Mesodermal cell (in vitro differentiated cells): ENCODE results near the gene INTS13.
"Not testable (repeated sequence)": the region's sequence is repeated elsewhere in the genome, so short reads cannot be mapped to it uniquely, and the experiment has no call there.

Experiments
- H3K27ac ChIP-seq: 2 replicates; pipeline ENCODE4 v1.7.0; 2013; ENCODE audit warnings: mild to moderate bottlenecking, low read depth, low read length, moderate library complexity; ENCODE audit not compliant: severe bottlenecking
- H3K36me3 ChIP-seq: 2 replicates; pipeline ENCODE4 v1.7.1; 2013; ENCODE audit warnings: mild to moderate bottlenecking, low read length, moderate library complexity; ENCODE audit not compliant: control insufficient read depth, insufficient read depth
- H3K4me1 ChIP-seq: one replicate; pipeline ENCODE4 v1.7.1; 2013; ENCODE audit warnings: mild to moderate bottlenecking, low read length; ENCODE audit not compliant: insufficient read depth, control insufficient read depth, poor library complexity, severe bottlenecking
- H3K4me3 ChIP-seq: 2 replicates; pipeline ENCODE4 v1.7.0; 2013; ENCODE audit warnings: low read length, control low read depth, mild to moderate bottlenecking; ENCODE audit not compliant: insufficient read depth, poor library complexity, severe bottlenecking; ENCODE audit errors: extremely low read depth
- H3K9me3 ChIP-seq: 2 replicates; pipeline ENCODE4 v1.7.1; 2013; ENCODE audit warnings: mild to moderate bottlenecking, low read length, moderate library complexity; ENCODE audit not compliant: control insufficient read depth
- WGBS, 2 experiments: methylation state at CpG; one replicate each; pipeline ENCODE4 v1.1.5; 2013; ENCODE audit warnings: missing lambda C conversion rate in 2 of 2; ENCODE audit not compliant: insufficient coverage in 2 of 2; 5-methylcytosine and 5-hydroxymethylcytosine counted together

Gene INTS13

GRCh38 chr12:26961391-26961790 lies 23.6 kb upstream of the INTS13 start:
- not testable (repeated sequence) for H3K9me3 ChIP-seq, H3K4me1 ChIP-seq, H3K4me3 ChIP-seq, H3K27ac ChIP-seq
- WGBS, 2 experiments = 91 to 95% methylated on average over 6 to 7 of the region's 7 CpGs
- H3K36me3 ChIP-seq = peaks cover 40% of the 10 kb centered on the region

DNA sequence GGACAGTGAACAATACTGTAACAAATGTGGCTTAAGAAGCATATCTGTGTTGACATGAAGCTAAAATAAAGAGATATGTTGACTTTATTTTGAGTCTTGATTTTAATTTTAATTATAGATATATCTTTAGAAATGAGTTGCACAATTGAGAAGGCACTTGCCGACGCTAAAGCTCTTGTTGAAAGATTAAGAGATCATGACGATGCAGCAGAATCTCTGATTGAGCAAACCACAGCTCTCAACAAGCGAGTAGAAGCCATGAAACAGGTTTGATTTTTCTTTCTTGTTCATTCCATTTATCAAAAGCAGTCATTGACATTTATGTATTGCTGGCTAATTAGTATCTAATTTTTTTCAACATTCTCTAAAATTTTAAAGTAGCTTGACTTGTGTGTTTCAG lies 16.2 kb upstream of the INTS13 start:
- Histone ChIP-seq H3K27ac (no peak overlapping the region), H3K36me3 (peaks cover 17% of the 10 kb centered on the region)
- 100% methylated on average over 3 to 4 of the region's 4 CpGs for WGBS, 2 experiments

DNA sequence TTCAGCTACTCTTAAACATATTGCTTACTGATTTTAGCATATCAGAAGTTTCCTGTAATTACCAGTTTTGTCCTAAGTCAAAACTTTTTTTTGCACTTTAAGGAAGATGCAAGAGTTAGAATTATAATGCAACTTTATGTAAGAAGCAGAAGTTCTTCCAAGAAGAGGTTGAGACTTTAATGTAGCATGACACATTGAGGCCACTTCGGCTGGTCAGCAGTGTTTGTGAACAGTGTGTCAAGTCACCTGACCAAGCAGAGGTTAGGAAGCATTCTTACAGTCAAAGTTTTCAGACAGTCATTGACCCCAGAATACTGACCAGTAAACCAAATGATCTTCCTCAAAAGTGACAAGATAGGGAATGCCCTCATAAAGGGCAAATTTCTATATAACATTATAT lies 15.7 kb upstream of the INTS13 start:
- H3K4me1 ChIP-seq = no peaks in the 10 kb centered on the region
- no peak overlapping the region for H3K4me3 ChIP-seq
- 73% methylated on average over 1 of the region's 1 CpG; no CpG with 5 or more reads in 1 of the 2 experiments for WGBS, 2 experiments
- H3K9me3 ChIP-seq = no peaks in the 10 kb centered on the region
- H3K36me3 ChIP-seq = peaks cover 19% of the 10 kb centered on the region
- no peak overlapping the region for H3K27ac ChIP-seq

More for the DNA sequence above, 16.2 kb upstream of the INTS13 start:
- H3K4me1 ChIP-seq = no peaks in the 10 kb centered on the region
- no peak overlapping the region for H3K4me3 ChIP-seq
- no peaks in the 10 kb centered on the region for H3K9me3 ChIP-seq

DNA sequence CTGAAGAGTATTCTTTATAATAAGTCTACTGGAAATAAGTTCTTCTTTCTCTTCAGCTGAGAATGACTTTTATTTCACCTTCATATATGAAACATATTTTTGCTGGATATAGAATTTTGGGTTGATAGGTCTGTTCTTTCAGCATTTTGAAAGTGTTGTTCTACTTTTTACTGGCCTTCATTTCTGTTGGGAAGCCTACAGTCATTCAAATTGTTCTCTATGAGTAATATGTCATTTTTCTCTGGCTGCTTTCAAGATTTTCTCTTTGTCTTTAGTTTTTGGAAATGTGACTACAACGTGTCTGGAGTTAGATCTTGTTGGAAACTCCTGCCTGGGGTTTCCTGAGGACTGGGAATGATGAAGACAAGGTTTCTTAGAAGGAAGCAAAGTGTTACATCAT lies 10.5 kb upstream of the INTS13 start:
- Histone ChIP-seq H3K27ac (no peak overlapping the region), H3K4me1 (no peaks in the 10 kb centered on the region)
- whole genome bisulfite sequencing, 2 experiments = 86% methylated on average over 1 of the region's 1 CpG; no CpG with 5 or more reads in 1 of the 2 experiments

DNA sequence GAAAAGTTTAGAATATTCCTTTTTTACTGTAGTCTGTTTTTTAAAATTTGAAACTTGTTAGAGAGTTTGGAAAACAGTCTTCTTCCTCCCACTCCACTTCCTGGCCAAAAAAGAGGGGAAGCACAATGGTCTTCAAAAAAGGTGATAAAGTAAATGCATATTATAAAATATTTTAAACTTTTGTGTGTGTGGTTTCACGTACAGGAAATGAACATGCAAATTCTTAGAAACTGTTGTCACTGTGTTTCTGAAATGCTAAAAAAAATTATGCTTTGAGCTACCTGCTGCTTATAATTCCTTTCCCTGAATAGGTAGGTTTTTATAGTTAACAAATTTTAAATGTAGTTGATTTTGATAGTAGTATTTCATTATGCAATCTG lies 3.4 kb upstream of the INTS13 start:
- 100% methylated on average over 1 of the region's 1 CpG; no CpG with 5 or more reads in 1 of the 2 experiments for whole genome bisulfite sequencing, 2 experiments
- H3K27ac ChIP-seq = no peak overlapping the region
- no peak overlapping the region for H3K4me3 ChIP-seq
- no peaks in the 10 kb centered on the region for H3K9me3 ChIP-seq
- H3K36me3 ChIP-seq = no peaks in the 10 kb centered on the region
- peaks cover 9% of the 10 kb centered on the region for H3K4me1 ChIP-seq

More for the DNA sequence above, 10.5 kb upstream of the INTS13 start:
- peaks cover 3% of the 10 kb centered on the region for H3K36me3 ChIP-seq
- H3K9me3 ChIP-seq = no peaks in the 10 kb centered on the region
- H3K4me3 ChIP-seq = no peak overlapping the region

DNA sequence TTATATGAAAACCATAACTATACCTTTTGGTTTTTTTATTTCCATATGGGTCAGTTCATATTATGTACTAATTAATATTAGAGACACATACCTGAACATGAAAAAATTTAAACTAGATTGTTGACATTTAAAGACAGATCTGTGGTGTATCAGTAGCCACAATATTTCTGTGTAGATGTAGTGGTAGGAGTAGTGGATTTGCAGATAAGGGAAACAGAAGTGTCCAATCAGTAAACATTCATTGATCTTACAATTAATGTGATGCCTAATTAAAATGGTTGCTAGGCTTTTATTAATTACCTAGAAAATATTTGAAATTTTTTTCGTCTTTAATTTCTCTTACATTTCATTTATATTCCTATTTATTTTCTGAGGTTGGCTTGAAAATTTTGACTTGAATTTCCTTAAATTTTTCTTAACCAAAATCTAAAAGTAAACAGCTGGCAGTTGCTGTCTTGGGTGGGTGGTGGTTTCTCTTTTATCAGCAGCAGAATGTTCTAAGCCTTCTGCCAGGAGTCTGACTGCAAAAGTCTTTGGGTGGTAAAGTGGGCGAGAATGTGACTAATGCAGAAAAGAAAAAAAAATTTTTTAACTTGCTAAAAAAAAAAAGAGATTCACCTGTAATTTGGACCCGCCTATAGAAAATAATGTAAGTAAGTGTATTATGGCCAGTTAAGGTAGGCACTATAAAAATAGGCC lies 2.9 kb upstream of the INTS13 start:
- no peaks in the 10 kb centered on the region for H3K9me3 ChIP-seq
- H3K27ac ChIP-seq = no peak overlapping the region
- H3K4me3 ChIP-seq = no peak overlapping the region
- peaks cover 9% of the 10 kb centered on the region for H3K4me1 ChIP-seq
- WGBS, 2 experiments = no CpG with 5 or more reads among the region's 3 CpGs
- no peaks in the 10 kb centered on the region for H3K36me3 ChIP-seq

DNA sequence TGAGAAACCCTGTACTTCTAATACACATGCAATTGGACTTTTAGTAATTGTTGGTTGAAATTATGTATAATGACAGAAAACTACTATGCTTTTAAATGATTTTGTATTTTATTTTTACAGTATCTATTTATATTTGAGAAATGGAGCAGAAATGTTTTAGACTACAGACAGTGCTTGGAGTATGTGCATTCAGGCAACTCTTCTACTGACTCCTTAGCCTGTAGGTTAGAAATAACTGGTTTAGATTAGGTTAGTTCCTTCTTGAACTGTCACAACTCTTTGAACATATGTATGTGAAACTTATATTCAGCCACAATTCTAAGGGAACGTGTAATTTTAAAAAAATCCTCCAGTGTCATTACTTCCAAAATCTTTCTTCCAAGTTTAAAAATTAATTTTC lies 2.2 kb upstream of the INTS13 start:
- no CpG with 5 or more reads among the region's 1 CpG for WGBS, 2 experiments
- H3K27ac ChIP-seq = no peak overlapping the region
- peaks cover 9% of the 10 kb centered on the region for H3K4me1 ChIP-seq
- no peaks in the 10 kb centered on the region for H3K9me3 ChIP-seq
- H3K4me3 ChIP-seq = peak overlapping the region; percentile 87
- no peaks in the 10 kb centered on the region for H3K36me3 ChIP-seq

GRCh38 chr12:26939192-26939832 lies 1.5 kb upstream of the INTS13 start:
- WGBS, 2 experiments = 23 to 33% methylated on average over 5 to 7 of the region's 9 CpGs
- Histone ChIP-seq H3K4me1 (peaks cover 9% of the 10 kb centered on the region), H3K36me3 (no peaks in the 10 kb centered on the region), H3K9me3 (no peaks in the 10 kb centered on the region), H3K27ac (peak overlapping the region; percentile 97), H3K4me3 (peak overlapping the region; percentile 87)

DNA sequence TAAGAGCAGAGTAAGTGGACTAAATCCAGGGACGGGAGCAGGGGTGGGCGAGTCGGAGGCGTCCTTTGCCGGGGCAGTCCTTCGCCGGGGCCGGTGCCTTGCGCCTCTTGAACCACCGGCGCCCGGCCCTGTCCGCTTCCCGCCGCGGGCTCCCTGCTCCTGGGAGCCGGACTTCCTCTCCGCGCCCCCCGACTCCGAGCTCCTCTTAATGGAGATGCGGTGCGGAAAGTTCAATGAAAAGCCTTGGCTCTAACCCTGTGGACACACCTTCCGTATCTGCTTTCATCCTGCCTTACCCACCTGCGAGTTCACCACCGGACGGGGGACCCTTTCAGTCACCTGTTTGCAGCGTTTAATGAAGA lies 901 bp upstream of the INTS13 start:
- peak overlapping the region; percentile 97 for H3K27ac ChIP-seq
- H3K36me3 ChIP-seq = no peaks in the 10 kb centered on the region
- peaks cover 9% of the 10 kb centered on the region for H3K4me1 ChIP-seq
- no peaks in the 10 kb centered on the region for H3K9me3 ChIP-seq
- 0% methylated on average over 17 to 21 of the region's 28 CpGs for WGBS, 2 experiments
- peak overlapping the region; percentile 87 for H3K4me3 ChIP-seq

DNA sequence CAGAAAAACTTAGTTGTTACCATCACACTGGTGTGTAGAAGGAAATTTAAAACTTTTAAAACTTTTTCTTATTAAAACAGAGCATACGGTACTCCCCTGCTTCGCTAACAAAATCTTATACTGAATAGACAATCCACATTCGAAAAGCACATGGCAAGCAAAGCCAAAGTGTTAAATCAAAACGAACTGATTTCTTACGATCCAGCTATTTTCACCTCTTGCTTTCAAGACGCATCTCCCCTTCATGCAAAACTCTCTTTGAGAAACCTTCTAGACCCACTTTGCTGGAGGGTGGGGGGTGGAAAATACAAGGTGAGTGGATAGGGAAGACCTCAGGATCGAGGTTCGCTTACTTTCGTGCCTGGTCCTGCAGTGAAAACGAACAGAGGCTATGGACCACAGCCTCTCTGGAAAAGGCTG lies 328 bp downstream of the INTS13 start:
- 0% methylated on average over 7 to 8 of the region's 10 CpGs for WGBS, 2 experiments
- Histone ChIP-seq H3K4me3 (peak overlapping the region; percentile 87), H3K27ac (peak overlapping the region; percentile 97), H3K9me3 (no peaks in the 10 kb centered on the region), H3K36me3 (peaks cover 7% of the 10 kb centered on the region), H3K4me1 (peaks cover 9% of the 10 kb centered on the region)
